Activated CD4-positive, alpha-beta memory T cell treated with anti-CD3 and anti-CD28 coated beads for 36 hours (primary cell): ENCODE data around the gene ALPK3. TPM values are rescaled to one million over a fixed set of nuclear protein-coding genes. Genes with fewer than 3 reads are reported as not detected.
A peak's percentile ranks its signal among the peaks of the same experiment; 100 is the strongest.
"Not testable (repeated sequence)": the region's sequence is repeated elsewhere in the genome, so short reads cannot be mapped to it uniquely, and the experiment has no call there.

Experiments
- CTCF ChIA-PET: fragments of 350-600 bp; sonication (Branson Sonifier 250); formaldehyde crosslinking; loops from one replicate; lab custom pipeline; 2021; ENCODE audit warnings: antibody characterized with exemption, inconsistent platforms; lab: Charles Lee
- POLR2A ChIA-PET: fragments of 350-600 bp; sonication (Branson Sonifier 250); formaldehyde crosslinking; loops from one replicate; lab custom pipeline; 2021; ENCODE audit warnings: antibody characterized with exemption; lab: Charles Lee
- DNase-seq: peaks from one replicate; pipeline ENCODE4 v3.0.0-alpha.2; 2020
- H3K27ac Mint-ChIP-seq: one replicate; pipeline ENCODE4 v1.8.0; 2021; ENCODE audit warnings: mixed read lengths
- H3K27me3 Mint-ChIP-seq: one replicate; pipeline ENCODE4 v1.8.0; 2021; ENCODE audit warnings: mixed read lengths
- H3K36me3 Mint-ChIP-seq: one replicate; pipeline ENCODE4 v1.8.0; 2021; ENCODE audit warnings: mixed read lengths
- H3K4me1 Mint-ChIP-seq: one replicate; pipeline ENCODE4 v1.8.0; 2021; ENCODE audit warnings: low read depth, mixed read lengths
- H3K4me3 Mint-ChIP-seq: one replicate; pipeline ENCODE4 v1.8.0; 2021; ENCODE audit warnings: mild to moderate bottlenecking, mixed read lengths
- H3K9me3 Mint-ChIP-seq: one replicate; pipeline ENCODE4 v1.8.0; 2021; ENCODE audit warnings: mixed read lengths
- intact Hi-C: fragments of 100-400 bp; cut with micrococcal nuclease; formaldehyde crosslinking; loops from one replicate; pipeline ENCODE4 v1.15.1; 2023
- total RNA-seq, 2 experiments: library from RNA; stranded (reverse); gene quantifications; one replicate each; pipeline ENCODE4 v1.2.3, GENCODE V29; 2021

ALPK3 gene
- total RNA-seq, 2 experiments from 2014 or later, result 0.10 to 0.12 TPM

DNA sequence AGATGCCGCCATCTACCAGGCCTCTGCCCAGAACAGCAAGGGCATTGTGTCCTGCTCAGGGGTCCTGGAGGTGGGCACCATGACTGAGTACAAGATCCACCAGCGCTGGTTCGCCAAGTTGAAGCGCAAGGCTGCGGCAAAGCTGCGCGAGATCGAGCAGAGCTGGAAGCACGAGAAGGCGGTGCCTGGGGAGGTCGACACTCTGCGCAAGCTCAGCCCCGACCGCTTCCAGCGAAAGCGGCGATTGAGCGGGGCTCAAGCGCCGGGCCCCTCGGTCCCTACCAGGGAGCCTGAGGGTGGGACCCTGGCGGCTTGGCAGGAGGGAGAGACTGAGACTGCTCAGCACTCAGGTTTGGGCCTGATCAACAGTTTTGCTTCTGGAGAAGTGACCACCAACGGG lies 22.6 kb downstream of the ALPK3 start:
- Mint-ChIP-seq H3K36me3 (no peaks in the 10 kb centered on the region), H3K4me3 (no peak overlapping the region), H3K27me3 (peaks cover 5% of the 10 kb centered on the region), H3K27ac (no peak overlapping the region), H3K9me3 (no peaks in the 10 kb centered on the region), H3K4me1 (no peaks in the 10 kb centered on the region)
- intact Hi-C loops, result no loop called here
- ChIA-PET CTCF (no interaction called here), POLR2A (no interaction called here)
- no peak for DNase-seq

DNA sequence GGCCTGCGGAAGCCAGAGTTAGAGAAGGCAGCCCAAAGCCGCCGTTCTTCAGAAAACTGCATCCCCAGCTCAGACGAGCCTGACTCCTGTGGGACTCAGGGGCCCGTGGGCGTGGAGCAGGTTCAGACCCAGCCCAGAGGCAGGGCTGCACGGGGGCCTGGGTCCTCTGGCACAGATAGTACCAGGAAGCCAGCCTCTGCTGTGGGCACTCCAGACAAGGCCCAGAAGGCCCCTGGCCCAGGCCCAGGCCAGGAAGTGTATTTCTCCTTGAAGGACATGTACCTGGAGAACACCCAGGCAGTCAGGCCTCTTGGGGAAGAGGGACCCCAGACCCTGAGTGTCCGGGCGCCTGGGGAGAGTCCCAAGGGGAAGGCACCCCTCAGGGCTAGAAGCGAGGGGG lies 23.1 kb downstream of the ALPK3 start:
- Mint-ChIP-seq H3K4me3 (no peak overlapping the region), H3K9me3 (no peaks in the 10 kb centered on the region), H3K36me3 (no peaks in the 10 kb centered on the region), H3K27me3 (peaks cover 5% of the 10 kb centered on the region), H3K4me1 (no peaks in the 10 kb centered on the region), H3K27ac (no peak overlapping the region)
- no peak for DNase-seq
- intact Hi-C loops, result no loop called here
- POLR2A ChIA-PET, result no interaction called here
- CTCF ChIA-PET, result no interaction called here

DNA sequence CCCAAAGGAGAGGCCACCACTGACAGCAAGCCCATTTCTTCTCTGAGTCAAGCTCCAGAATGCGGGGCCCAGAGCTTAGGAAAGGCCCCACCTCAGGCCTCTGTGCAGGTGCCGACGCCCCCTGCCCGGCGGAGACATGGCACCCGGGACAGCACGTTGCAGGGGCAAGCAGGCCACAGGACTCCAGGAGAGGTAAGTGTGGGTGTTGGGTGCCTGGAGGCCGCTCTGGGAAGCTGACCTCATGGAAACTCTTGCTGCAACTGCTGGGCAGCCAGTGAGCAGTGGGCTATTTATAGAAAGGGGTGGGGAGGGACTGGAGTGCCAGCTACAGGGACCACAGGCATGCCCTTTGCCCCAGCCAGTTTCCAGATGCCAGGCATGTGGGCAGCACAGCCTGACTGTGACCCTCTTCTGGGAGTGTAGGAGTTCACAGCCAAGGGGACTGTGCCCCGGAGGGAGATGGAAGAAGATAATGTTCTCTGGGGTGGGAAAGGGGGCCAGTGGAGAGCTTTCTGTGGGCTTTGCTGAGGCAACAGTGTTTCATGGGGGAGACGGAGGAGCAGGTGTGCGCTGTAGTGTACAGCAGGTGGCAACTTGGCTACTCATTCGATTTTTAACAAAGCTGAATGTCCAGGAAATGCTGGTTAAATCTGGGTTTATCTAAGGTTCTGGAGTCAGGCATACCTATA lies 23.7 kb downstream of the ALPK3 start:
- peaks cover 5% of the 10 kb centered on the region for H3K27me3 Mint-ChIP-seq
- intact Hi-C loops, result no loop called here
- DNase-seq, result no peak
- H3K4me3 Mint-ChIP-seq, result no peak overlapping the region
- H3K36me3 Mint-ChIP-seq, result no peaks in the 10 kb centered on the region
- no peaks in the 10 kb centered on the region for H3K4me1 Mint-ChIP-seq
- POLR2A ChIA-PET, result no interaction called here
- H3K27ac Mint-ChIP-seq, result no peak overlapping the region
- CTCF ChIA-PET, result no interaction called here
- no peaks in the 10 kb centered on the region for H3K9me3 Mint-ChIP-seq

DNA sequence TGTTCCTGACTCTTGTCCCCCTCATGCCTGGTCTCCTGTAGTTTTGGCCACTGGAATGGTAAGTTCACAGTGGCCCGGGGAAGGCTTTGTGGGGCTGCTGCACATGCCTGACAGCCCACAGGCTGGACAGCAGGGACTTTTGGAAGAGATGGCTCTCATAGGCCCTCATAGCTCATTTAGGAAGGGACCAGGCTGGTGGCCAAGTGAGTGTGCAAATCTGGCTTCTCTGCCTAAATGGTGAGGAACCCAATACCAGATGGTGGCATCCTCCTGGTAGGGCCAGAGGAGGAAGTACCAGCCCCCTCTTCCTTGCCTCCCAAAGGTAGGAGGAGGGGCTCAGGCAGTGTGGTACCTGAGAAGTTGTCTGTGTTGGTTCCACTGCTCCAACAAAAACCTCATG lies 25.6 kb downstream of the ALPK3 start:
- ChIA-PET POLR2A (no interaction called here), CTCF (no interaction called here)
- Mint-ChIP-seq H3K36me3 (peaks cover 9% of the 10 kb centered on the region), H3K27ac (no peak overlapping the region), H3K9me3 (peaks cover 12% of the 10 kb centered on the region), H3K4me3 (no peak overlapping the region), H3K4me1 (no peaks in the 10 kb centered on the region), H3K27me3 (peaks cover 5% of the 10 kb centered on the region)
- DNase-seq, result no peak
- intact Hi-C loops, result no loop called here

DNA sequence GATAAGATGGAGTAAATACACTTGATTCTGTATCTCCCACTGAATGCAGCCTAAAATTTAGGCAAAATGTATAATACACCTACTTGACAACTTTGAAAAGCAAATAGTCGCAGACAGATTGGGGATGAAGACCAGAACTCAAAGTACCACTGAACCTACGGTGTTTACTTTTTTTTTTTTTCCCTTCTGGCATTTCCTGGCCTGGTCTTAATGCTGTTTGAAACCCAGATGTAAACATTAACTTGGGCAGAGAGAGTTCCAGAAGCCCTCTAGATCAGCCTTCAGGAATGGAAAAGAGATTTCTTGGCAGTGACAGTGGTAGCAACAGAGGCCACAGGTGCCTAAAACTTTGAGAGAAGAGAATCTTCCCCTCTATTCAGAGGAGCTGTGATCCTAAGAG lies 27.8 kb downstream of the ALPK3 start:
- ChIA-PET POLR2A (no interaction called here), CTCF (interaction anchor here (0.5 to 2.5 kb wide), 10 partner anchors 10 to 683 kb away, joined by 3 to 8 read pairs (median 4); no protein-coding TSS in a partner anchor)
- Mint-ChIP-seq H3K27ac (no peak overlapping the region), H3K4me1 (no peaks in the 10 kb centered on the region), H3K4me3 (no peak overlapping the region), H3K27me3 (peaks cover 5% of the 10 kb centered on the region), H3K9me3 (peaks cover 18% of the 10 kb centered on the region), H3K36me3 (peaks cover 9% of the 10 kb centered on the region)
- no peak for DNase-seq
- intact Hi-C loops, result loop anchor here (1.0 kb wide), 1 partner anchor 83 kb away; no protein-coding TSS in a partner anchor

DNA sequence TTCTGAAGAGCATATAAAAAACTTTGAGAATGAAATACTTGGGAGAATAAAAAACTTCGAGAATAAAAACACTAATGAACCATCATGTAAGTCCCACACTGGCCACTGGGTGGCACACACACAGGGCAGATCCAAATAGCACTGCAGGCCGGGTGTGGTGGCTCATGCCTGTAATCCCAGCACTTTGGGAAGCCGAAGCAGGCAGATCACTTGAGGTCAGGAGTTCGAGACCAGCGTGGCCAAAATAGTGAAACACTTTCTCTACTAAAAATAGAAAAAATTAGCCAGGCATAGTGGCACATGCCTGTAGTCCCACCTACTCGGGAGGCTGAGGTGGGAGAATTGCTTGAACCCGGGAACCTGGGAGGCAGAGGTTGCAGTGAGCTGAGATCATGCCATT lies 28.5 kb downstream of the ALPK3 start:
- H3K9me3 Mint-ChIP-seq, result peaks cover 18% of the 10 kb centered on the region
- H3K27ac Mint-ChIP-seq, H3K27me3 Mint-ChIP-seq, H3K36me3 Mint-ChIP-seq, H3K4me3 Mint-ChIP-seq, POLR2A ChIA-PET, H3K4me1 Mint-ChIP-seq: not testable (repeated sequence)
- CTCF ChIA-PET, result interaction anchor here (0.8 to 2.5 kb wide), 6 partner anchors 11 to 258 kb away, joined by 3 to 8 read pairs (median 5); no protein-coding TSS in a partner anchor
- peak; percentile 58 for DNase-seq
- intact Hi-C loops, result loop anchor here (1.0 kb wide), 1 partner anchor 83 kb away; no protein-coding TSS in a partner anchor

DNA sequence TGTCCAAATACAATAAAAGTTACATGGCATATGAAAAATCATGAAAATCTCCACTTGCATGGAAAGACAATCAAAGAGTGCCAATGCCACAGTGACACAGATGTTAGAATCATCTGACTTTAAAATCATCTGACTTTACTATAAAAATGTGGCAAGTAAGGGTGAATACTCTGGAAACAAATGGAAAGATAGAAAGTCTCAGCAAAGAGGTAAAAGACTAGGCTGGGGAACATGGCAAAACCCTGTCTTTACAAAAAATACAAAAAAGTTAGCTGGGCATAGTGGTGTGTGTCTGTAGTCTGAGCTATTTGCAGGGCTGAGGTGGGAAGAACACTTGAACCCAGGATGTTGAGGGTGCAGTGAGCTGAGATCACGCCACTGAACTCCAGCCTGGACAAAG lies 29.1 kb downstream of the ALPK3 start:
- Mint-ChIP-seq H3K27me3 (peaks cover 5% of the 10 kb centered on the region), H3K4me1 (no peaks in the 10 kb centered on the region), H3K9me3 (peaks cover 18% of the 10 kb centered on the region), H3K36me3 (peaks cover 9% of the 10 kb centered on the region), H3K4me3 (no peak overlapping the region), H3K27ac (no peak overlapping the region)
- no peak for DNase-seq
- intact Hi-C loops, result no loop called here
- CTCF ChIA-PET, result interaction anchor here (1.4 to 2.5 kb wide), 4 partner anchors 12 to 82 kb away, joined by 3 to 8 read pairs (median 6); no protein-coding TSS in a partner anchor
- POLR2A ChIA-PET, result no interaction called here

DNA sequence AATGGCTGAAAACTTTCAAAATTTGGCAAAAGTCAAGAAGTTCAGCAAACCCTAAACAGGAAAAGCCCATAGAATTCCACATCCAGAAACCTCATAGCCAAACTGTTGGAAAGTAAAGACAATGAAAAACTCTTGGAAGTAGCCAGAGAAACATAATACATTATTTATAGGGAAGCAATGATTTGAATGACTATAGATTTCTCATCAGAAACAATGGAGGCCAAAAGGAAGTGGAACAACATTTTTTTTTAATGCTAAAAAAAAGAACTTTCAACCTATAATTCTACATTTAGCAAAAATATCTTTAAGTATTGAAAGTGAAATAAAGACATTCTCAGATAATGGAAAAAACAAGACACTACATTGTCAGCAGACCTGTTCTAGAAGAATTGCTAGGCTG lies 30.2 kb downstream of the ALPK3 start:
- Mint-ChIP-seq H3K4me3 (no peak overlapping the region), H3K27ac (no peak overlapping the region), H3K36me3 (peaks cover 9% of the 10 kb centered on the region), H3K9me3 (peaks cover 18% of the 10 kb centered on the region), H3K4me1 (no peaks in the 10 kb centered on the region), H3K27me3 (no peaks in the 10 kb centered on the region)
- intact Hi-C loops, result no loop called here
- no peak for DNase-seq
- POLR2A ChIA-PET, result no interaction called here
- CTCF ChIA-PET, result interaction anchor here (2.5 kb wide), 1 partner anchor 23 kb away, joined by 8 read pairs; no protein-coding TSS in a partner anchor

DNA sequence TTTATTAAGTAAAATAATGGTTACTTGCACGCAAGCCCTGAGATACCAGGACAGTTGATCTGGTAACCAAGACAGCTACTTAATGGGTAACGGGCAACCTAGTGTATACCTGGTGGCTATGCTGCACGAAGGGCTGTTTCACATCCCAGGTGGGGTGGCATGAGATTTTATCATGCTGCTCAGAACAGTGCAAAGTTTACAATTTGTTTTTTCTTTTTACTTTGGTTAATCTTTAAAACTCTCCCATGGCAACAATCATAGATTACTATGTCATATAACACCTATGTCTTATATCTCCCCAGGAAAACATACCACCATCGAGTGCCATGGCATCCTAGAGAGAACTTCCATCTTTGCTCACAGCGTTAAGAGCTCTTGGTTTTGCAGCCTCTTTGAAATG lies 35.1 kb downstream of the ALPK3 start:
- H3K36me3 Mint-ChIP-seq, result peaks cover 1% of the 10 kb centered on the region
- H3K9me3 Mint-ChIP-seq, result peaks cover 8% of the 10 kb centered on the region
- no peak for DNase-seq
- intact Hi-C loops, result no loop called here
- ChIA-PET POLR2A (no interaction called here), CTCF (no interaction called here)
- H3K4me1 Mint-ChIP-seq, result no peaks in the 10 kb centered on the region
- H3K27me3 Mint-ChIP-seq, result no peaks in the 10 kb centered on the region
- H3K4me3 Mint-ChIP-seq, result no peak overlapping the region
- H3K27ac Mint-ChIP-seq, result no peak overlapping the region

DNA sequence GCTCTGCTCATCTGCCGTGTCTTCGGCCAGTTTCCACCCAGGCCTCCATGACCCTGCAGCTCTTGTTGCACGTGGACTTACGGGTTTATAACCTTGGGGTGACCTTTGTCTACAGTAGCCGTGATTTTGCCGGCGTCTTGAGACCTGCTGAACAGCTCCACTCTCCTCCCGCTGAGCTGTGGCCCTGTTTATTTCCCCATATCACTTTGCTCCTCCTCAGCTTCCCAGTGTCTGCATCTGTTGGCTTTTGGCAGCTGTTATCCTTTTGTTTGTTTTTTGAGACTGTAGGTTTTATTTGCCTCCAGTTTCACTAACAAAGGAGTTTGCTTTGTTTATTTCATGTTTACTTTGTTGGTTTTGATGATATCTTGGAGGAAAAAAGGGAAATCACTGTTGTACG lies 38.0 kb downstream of the ALPK3 start:
- H3K4me3 Mint-ChIP-seq, result no peak overlapping the region
- POLR2A ChIA-PET, result no interaction called here
- H3K27me3 Mint-ChIP-seq, result no peaks in the 10 kb centered on the region
- intact Hi-C loops, result no loop called here
- H3K27ac Mint-ChIP-seq, result no peak overlapping the region
- H3K4me1 Mint-ChIP-seq, result no peaks in the 10 kb centered on the region
- no peaks in the 10 kb centered on the region for H3K9me3 Mint-ChIP-seq
- H3K36me3 Mint-ChIP-seq, result no peaks in the 10 kb centered on the region
- no peak for DNase-seq
- CTCF ChIA-PET, result no interaction called here

DNA sequence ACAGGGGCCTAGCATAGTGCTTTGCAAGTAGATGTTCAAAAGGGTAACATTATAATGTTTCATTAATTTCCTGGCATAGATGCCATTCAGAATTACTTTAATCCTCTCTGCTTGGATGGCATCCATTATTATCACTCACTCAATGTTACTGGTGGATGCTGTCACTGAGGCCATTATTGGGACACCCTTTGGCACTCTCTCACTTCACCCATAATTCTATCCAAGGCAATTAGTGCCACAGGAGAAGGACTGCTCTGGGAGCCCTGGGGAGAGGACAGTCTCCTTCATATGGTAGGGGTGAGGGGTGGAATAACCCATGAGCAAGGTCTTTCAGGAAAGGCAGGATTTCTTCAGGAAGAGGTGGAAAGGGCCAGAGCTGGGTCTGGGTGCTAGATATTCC lies 38.6 kb downstream of the ALPK3 start:
- H3K4me1 Mint-ChIP-seq, result no peaks in the 10 kb centered on the region
- no peaks in the 10 kb centered on the region for H3K27me3 Mint-ChIP-seq
- ChIA-PET POLR2A (no interaction called here), CTCF (no interaction called here)
- intact Hi-C loops, result no loop called here
- H3K9me3 Mint-ChIP-seq, result no peaks in the 10 kb centered on the region
- H3K36me3 Mint-ChIP-seq, result no peaks in the 10 kb centered on the region
- DNase-seq, result no peak
- H3K4me3 Mint-ChIP-seq, result no peak overlapping the region
- no peak overlapping the region for H3K27ac Mint-ChIP-seq

DNA sequence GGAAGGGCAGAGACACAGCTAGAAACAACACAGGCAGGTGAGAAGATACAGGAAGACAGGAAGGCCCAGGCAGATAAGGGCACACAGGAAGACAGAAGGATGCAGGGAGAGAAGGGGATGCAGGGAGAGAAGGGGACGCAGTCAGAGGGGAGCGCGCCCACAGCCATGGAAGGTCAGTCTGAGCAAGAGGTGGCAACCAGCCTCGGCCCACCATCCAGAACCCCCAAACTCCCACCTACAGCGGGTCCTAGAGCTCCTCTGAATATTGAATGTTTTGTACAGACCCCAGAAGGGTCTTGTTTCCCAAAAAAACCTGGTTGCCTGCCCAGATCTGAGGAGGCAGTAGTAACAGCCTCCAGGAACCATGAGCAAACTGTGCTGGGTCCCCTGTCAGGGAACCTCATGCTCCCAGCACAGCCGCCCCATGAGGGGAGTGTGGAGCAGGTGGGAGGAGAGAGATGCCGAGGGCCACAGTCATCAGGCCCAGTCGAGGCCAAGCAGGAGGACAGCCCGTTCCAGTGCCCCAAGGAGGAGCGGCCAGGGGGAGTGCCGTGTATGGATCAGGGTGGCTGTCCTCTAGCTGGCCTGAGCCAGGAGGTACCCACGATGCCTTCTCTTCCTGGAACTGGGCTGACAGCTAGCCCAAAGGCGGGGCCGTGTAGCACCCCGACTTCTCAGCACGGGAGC lies 39.7 kb downstream of the ALPK3 start:
- Mint-ChIP-seq H3K4me3 (no peak overlapping the region), H3K36me3 (no peaks in the 10 kb centered on the region), H3K4me1 (no peaks in the 10 kb centered on the region), H3K27me3 (no peaks in the 10 kb centered on the region), H3K27ac (no peak overlapping the region), H3K9me3 (no peaks in the 10 kb centered on the region)
- intact Hi-C loops, result no loop called here
- ChIA-PET CTCF (no interaction called here), POLR2A (no interaction called here)
- no peak for DNase-seq
